GM12875 (cell line): Measurements from ENCODE around the gene NR6A1.
"Not testable (repeated sequence)": the region's sequence is repeated elsewhere in the genome, so short reads cannot be mapped to it uniquely, and the experiment has no call there.

Source experiments
- H3K4me3 ChIP-seq: one replicate; pipeline ENCODE4 v1.5.1; 2011; ENCODE audit warnings: low read depth, low read length, control low read depth
- TF ChIP-seq, protein P1 (sequence below): IDR thresholded peaks from 2 replicates; pipeline ENCODE4 v1.5.1; 2011; ENCODE audit warnings: low read depth, mild to moderate bottlenecking, control low read depth, inconsistent platforms, low read length, moderate library complexity, borderline replicate concordance; ENCODE audit not compliant: insufficient read depth

NR6A1 gene

DNA sequence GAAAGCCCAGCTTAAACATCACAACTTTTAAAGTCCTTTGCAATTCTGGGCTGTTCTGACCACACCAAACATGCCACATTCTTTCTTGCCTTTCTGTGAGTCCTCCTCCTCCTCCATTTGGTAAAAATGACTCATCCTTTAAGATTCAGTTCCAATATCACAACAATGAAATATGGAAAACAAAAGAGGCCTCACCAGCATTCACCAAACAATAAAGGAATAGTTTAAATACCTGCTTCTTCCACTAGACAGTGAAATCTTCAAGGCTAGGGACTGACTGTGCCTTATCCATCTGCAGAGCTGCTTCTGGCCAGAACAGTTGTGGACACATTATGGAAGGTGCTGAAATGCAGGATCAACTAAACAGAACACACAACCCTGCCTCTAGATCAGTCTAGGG lies 36.0 kb downstream of the NR6A1 start:
- TF ChIP-seq, protein P1, sequence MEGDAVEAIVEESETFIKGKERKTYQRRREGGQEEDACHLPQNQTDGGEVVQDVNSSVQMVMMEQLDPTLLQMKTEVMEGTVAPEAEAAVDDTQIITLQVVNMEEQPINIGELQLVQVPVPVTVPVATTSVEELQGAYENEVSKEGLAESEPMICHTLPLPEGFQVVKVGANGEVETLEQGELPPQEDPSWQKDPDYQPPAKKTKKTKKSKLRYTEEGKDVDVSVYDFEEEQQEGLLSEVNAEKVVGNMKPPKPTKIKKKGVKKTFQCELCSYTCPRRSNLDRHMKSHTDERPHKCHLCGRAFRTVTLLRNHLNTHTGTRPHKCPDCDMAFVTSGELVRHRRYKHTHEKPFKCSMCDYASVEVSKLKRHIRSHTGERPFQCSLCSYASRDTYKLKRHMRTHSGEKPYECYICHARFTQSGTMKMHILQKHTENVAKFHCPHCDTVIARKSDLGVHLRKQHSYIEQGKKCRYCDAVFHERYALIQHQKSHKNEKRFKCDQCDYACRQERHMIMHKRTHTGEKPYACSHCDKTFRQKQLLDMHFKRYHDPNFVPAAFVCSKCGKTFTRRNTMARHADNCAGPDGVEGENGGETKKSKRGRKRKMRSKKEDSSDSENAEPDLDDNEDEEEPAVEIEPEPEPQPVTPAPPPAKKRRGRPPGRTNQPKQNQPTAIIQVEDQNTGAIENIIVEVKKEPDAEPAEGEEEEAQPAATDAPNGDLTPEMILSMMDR, result no peak
- no peak overlapping the region for H3K4me3 ChIP-seq

DNA sequence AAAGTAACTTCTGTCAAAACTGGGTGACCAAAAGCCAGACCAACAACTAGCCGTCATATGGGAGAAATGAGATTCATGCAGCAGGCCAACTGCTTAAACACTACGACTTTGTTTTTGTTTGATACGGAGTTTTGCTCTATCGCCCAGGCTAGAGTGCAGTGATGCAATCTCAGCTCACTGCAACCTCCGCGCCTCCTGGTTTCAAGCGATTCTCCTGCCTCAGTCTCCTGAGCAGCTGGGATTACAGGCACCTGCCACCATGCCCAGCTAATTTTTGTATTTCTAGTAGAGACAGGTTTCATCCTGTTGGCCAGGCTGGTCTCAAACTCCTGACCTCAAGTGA lies 36.4 kb downstream of the NR6A1 start:
- not testable (repeated sequence) for H3K4me3 ChIP-seq

DNA sequence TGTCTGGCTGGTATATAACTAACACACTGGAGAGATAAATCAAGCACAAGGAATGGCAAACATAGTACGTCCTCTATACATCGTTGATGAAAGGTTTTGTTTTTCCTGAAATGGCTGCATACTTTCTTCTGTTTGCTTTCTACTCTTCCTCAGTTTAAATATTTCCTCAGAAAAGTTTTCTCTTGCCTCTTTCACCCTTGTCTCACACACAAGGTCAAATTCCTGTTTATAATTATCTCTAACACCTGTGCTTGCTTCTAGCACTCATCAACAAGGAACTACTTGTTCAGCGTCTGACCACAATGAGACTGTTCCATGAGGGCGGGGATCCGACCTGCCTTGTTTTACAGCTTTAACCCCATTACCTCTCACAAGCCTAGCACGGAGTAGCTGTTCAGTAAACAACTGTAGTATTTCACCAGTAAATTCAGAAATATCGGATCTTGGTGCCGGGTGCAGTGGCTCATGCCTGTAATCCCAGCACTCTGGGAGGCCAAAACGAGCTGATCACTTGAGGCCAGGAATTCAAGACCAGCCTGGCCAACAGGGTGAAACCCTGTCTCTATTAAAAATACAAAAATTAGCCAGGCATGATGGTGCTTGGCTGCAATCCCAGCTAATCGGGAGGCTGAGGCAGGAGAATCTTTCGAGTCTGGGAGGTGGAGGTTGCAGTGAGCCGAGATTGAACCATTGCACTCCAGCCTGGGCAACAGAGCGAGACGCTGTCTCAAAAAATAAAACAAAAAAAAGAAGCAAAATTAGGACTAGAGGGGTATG lies 37.0 kb downstream of the NR6A1 start:
- TF ChIP-seq, protein P1, result no peak
- H3K4me3 ChIP-seq, result no peak overlapping the region

DNA sequence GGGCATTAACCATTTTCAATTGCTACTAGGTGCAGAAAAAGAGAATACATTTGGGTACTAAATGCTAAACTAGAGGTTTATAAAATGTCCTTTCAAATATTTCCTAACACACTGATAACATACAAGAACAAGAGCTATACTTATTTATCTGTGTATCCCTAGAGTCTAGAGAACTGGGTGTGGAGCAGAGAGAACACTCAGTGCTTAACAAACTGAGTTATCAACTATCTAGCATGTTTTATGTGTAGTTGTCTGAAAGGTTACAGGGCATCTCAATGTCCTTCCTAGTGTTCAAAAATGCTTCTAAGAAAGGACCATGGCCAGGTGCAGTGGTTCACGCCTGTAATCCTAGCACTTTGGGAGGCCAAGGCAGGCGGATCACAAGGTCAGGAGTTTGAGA lies 40.3 kb downstream of the NR6A1 start:
- no peak overlapping the region for H3K4me3 ChIP-seq
- TF ChIP-seq, protein P1, result no peak

DNA sequence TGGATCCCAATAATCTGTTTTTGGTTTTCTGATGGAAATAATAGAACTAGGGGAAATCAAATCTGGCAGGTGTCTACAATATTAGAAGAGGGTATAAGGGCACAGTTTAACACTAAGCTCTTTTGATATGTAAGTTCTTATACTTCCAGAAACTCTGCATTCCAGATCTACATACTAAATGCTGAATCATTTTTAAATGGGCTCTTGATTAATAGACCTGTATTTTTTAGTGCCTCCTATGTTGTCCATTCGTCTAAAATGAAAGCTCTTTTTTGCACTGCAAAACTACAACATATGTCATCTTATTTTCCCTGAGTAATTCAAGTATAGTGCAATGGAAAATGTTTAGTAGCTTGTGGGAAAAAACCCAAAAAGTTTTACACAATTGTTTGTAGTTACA lies 44.2 kb downstream of the NR6A1 start:
- no peak overlapping the region for H3K4me3 ChIP-seq
- TF ChIP-seq, protein P1, result no peak

DNA sequence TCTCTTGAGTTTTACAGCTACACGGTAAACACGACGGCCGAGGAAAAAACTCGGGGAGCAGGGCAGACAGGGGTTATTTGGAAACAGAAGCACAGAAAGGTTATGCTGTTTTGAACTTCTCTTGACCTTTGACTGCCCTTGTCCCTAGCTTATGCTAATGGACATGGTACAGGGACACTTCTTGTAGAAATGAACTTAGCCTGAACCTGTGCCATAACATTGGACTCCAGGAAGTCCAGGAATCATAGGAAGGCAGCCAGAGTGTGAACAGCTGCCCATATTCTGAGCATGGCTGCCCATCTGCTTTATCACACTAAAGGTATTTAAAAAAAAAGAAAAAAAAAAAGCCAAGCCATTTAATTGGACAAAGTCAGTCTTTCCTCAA lies 46.1 kb downstream of the NR6A1 start:
- TF ChIP-seq, protein P1, result no peak
- no peak overlapping the region for H3K4me3 ChIP-seq

DNA sequence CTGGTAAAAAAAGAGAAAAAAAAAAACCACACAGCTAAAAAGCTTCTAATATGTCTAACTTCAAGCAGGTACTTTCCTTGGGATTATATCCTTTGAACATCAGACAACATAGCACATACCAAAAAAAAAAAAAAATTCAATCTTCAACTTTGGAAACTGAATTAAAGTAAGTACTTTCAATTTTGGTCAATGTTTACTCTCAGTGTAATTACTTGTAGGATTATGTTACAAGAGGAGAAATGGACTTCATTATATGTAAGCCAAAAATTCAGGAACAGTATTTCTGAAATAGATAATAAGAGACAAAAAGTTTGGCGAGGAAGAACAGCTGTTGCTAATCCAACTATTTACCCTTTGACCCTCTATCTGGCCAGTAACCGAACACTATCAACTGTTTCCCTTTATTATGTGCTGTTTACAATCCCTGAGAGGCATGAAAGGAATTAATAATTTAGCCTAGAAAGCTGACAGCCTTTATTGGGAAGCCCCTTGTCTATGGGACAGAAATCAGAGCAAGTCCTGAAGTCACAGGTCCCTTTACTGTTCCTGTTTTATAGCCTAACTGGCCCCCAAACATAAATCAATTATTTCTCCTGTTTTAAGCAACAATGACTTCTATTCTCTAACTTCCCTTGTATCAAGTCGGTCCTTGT lies 46.6 kb downstream of the NR6A1 start:
- no peak overlapping the region for H3K4me3 ChIP-seq
- TF ChIP-seq, protein P1, result no peak

DNA sequence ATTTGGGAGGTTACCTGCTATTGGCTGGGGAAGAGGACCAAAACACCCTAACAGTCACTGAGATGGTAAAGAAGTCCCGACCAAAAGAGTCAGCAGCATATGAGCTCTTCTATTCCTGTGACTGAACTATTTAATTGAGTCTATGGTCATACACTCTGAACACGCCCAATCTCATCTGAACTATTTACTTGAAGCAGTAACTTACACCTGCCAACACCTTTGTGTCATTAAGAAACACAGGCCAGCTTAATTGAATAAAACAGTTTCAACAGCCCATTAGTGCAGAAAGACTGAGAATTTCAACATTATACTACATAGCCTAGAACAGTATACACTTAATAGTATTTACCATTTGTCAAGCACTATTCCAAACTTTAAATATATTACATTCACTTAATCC lies 47.8 kb downstream of the NR6A1 start:
- TF ChIP-seq, protein P1, result no peak
- no peak overlapping the region for H3K4me3 ChIP-seq
